Stimulated activated CD8-positive, alpha-beta memory T cell treated with anti-CD3 and anti-CD28 coated beads, Interleukin-15, amount 100 ng/mL, for 1 hour (primary cell): ENCODE measurements around the gene YIPF1.
"Not testable (repeated sequence)": the region's sequence is repeated elsewhere in the genome, so short reads cannot be mapped to it uniquely, and the experiment has no call there.

Experiments used
- DNase-seq: peaks from one replicate; pipeline ENCODE4 v3.0.0-alpha.2; 2020; ENCODE audit warnings: low read depth

Gene YIPF1

GRCh38 chr1:53894644-53895043 is 5.0 kb upstream of the YIPF1 start:
- no peak for DNase-seq

GRCh38 chr1:53893999-53894636 is 4.5 kb upstream of the YIPF1 start, which contains the start of gene DIO1:
TSS of gene DIO1 (plus strand) at chr1:53894187. CDS start at chr1:53894211, 24 bp downstream.
- DNase-seq, result no peak

GRCh38 chr1:53892911-53893310 is 3.3 kb upstream of the YIPF1 start:
- no peak for DNase-seq

- DNase-seq, result no peak
Observed at GRCh38 chr1:53891678-53892077, 2.1 kb upstream of the YIPF1 start.

- DNase-seq, result no peak
Observed at GRCh38 chr1:53891018-53891417, 1.4 kb upstream of the YIPF1 start.

- no peak for DNase-seq
Observed at GRCh38 chr1:53890522-53890941, 935 bp upstream of the YIPF1 start.

- DNase-seq, result no peak
Observed at GRCh38 chr1:53888681-53889080, 916 bp downstream of the YIPF1 start.

GRCh38 chr1:53883600-53883999 is 6.0 kb downstream of the YIPF1 start:
- not testable (repeated sequence) for DNase-seq

GRCh38 chr1:53881853-53882252 is 7.7 kb downstream of the YIPF1 start:
- DNase-seq, result not testable (repeated sequence)

GRCh38 chr1:53878492-53879105 is 11.0 kb downstream of the YIPF1 start:
- no peak for DNase-seq

GRCh38 chr1:53875150-53875549 is 14.4 kb downstream of the YIPF1 start:
- not testable (repeated sequence) for DNase-seq

- no peak for DNase-seq
Observed at GRCh38 chr1:53871773-53872484, 17.7 kb downstream of the YIPF1 start.

- no peak for DNase-seq
Observed at GRCh38 chr1:53871221-53871620, 18.4 kb downstream of the YIPF1 start.

GRCh38 chr1:53869454-53870117 is 20.0 kb downstream of the YIPF1 start:
- no peak for DNase-seq

GRCh38 chr1:53868565-53868964 is 21.0 kb downstream of the YIPF1 start:
- DNase-seq, result no peak

GRCh38 chr1:53862507-53862906 is 27.1 kb downstream of the YIPF1 start:
- no peak for DNase-seq

- no peak for DNase-seq
Observed at GRCh38 chr1:53860967-53861411, 28.6 kb downstream of the YIPF1 start.

GRCh38 chr1:53851571-53852285 is 37.9 kb downstream of the YIPF1 start:
- no peak for DNase-seq

GRCh38 chr1:53850082-53850673 is 39.4 kb downstream of the YIPF1 start:
- DNase-seq, result no peak

GRCh38 chr1:53847980-53848379 is 41.6 kb downstream of the YIPF1 start:
- no peak for DNase-seq

GRCh38 chr1:53842347-53842746 is 47.2 kb downstream of the YIPF1 start:
- DNase-seq, result no peak

GRCh38 chr1:53838654-53838974 is 51.0 kb downstream of the YIPF1 start:
- DNase-seq, result no peak
